Natural killer cell (primary cell): ENCODE measurements around the gene SCLT1. TPM values are rescaled to one million over a fixed set of nuclear protein-coding genes. Genes with fewer than 3 reads are reported as not detected.

Experiments used
- ATAC-seq, 3 donors: fragments of 150-1000 bp in 2 of 3; fragments of 200-7000 bp in 1 of 3; cut with Tn5 transposase; 1 replicate in 1 of 3; 2 replicates in 2 of 3; pipeline ENCODE4 v1.10.0; 2021; ENCODE audit warnings: mild to moderate bottlenecking in 2 of 3, moderate library complexity in 2 of 3
- DNase-seq, 2 donors: peaks; one replicate each; pipeline versions ENCODE4 v3.0.0 to v3.0.0-alpha.2; 2013 to 2021; ENCODE audit warnings: mixed read lengths in 1 of 2
- H3K27ac ChIP-seq: one replicate; pipeline ENCODE4 v1.5.1; 2013; ENCODE audit warnings: mild to moderate bottlenecking, low read length
- H3K27me3 ChIP-seq: one replicate; pipeline ENCODE4 v1.6.1; 2013; ENCODE audit warnings: low read length; ENCODE audit not compliant: control insufficient read depth, insufficient read depth
- H3K36me3 ChIP-seq: one replicate; pipeline ENCODE4 v1.6.1; 2013; ENCODE audit warnings: low read length; ENCODE audit not compliant: control insufficient read depth, insufficient read depth
- H3K4me1 ChIP-seq: one replicate; pipeline ENCODE4 v1.6.1; 2013; ENCODE audit warnings: low read length; ENCODE audit not compliant: control insufficient read depth, insufficient read depth
- H3K4me3 ChIP-seq: one replicate; pipeline ENCODE4 v1.5.1; 2013; ENCODE audit warnings: low read length
- H3K9me3 ChIP-seq: one replicate; pipeline ENCODE4 v1.6.1; 2013; ENCODE audit warnings: low read length; ENCODE audit not compliant: control insufficient read depth, insufficient read depth
- H3K27ac Mint-ChIP-seq, 2 donors: one replicate each; pipeline ENCODE4 v1.8.0; 2022; ENCODE audit warnings: mild to moderate bottlenecking in 2 of 2, mixed read lengths in 2 of 2, moderate library complexity in 1 of 2
- H3K27me3 Mint-ChIP-seq, 2 donors: one replicate each; pipeline ENCODE4 v1.8.0; 2022; ENCODE audit warnings: low read depth in 2 of 2, mixed read lengths in 2 of 2
- H3K36me3 Mint-ChIP-seq: one replicate; pipeline ENCODE4 v1.8.0; 2022; ENCODE audit warnings: mixed read lengths
- H3K4me1 Mint-ChIP-seq, 2 donors: one replicate each; pipeline ENCODE4 v1.8.0; 2022; ENCODE audit warnings: mixed read lengths in 2 of 2
- H3K4me3 Mint-ChIP-seq: one replicate; pipeline ENCODE4 v1.8.0; 2022; ENCODE audit warnings: mild to moderate bottlenecking, moderate library complexity, mixed read lengths
- H3K9me3 Mint-ChIP-seq, 2 donors: one replicate each; pipeline ENCODE4 v1.8.0; 2022; ENCODE audit warnings: mixed read lengths in 2 of 2
- WGBS: methylation state at CpG from one replicate; pipeline ENCODE4 v1.1.7; 2013; ENCODE audit warnings: missing lambda C conversion rate; ENCODE audit not compliant: insufficient coverage; 5-methylcytosine and 5-hydroxymethylcytosine counted together
- intact Hi-C: fragments of 100-400 bp; cut with micrococcal nuclease; formaldehyde crosslinking; loops from one replicate; pipeline ENCODE4 v1.14.2; 2022
- total RNA-seq, 4 donors: library from RNA; stranded (reverse); fragments of 120-200 nt in 1 of 4; gene quantifications; one replicate each; pipeline versions ENCODE4 v1.2.3 to v1.2.4, GENCODE V29; 2013 to 2022
- TF ChIP-seq, protein P1 (sequence below): fragments of 200-600 bp; IDR thresholded peaks from one replicate; pipeline ENCODE4 v1.8.0; 2022; ENCODE audit warnings: antibody characterized with exemption

SCLT1 gene
- total RNA-seq, 3 donors from 2014 or later (not counting 1 experiment from before 2014, with no cell fraction given), result 54.0 to 59.9 (median 55.4) TPM

DNA sequence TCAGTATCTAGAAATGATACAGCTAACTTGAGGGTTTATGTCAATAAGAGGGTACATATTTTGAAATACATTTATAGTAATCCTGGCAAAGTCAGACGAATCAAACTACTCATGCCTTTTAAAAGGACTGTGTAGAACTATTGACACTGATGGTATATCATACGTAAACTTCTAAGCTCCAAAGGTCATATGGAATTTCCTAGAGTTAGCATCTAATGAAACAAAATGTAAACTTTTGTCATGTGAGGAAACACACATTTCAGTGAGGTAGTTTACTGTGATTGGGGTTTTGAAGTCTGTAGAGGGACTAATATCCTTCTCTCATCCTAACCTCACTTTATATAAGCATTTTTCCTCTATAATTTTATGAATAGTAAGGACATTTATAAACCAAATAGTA is 138.4 kb downstream of the SCLT1 start:
- no peaks in the 10 kb centered on the region for H3K36me3 Mint-ChIP-seq
- no peaks in the 10 kb centered on the region for H3K27me3 Mint-ChIP-seq

DNA sequence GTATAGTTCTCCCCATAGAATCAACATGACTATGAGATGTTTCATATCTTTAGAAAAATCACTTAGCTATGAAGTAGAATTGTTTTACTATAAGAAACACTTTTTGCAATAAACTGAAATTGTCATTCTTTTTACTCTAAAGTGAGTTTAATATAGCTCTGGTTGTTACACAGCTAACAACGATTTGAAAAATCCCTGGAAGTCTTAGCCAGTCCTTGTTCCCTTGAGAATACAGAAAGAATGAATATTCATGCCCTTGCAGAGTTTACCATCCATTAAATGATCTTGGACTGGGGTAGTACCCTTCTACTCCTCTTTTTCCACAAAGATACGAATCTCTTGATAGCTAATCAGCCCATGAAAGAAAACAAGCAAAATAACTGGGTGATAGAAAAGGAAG is 142.0 kb downstream of the SCLT1 start:
- ATAC-seq, result no peak
- no peaks in the 10 kb centered on the region for H3K9me3 ChIP-seq
- H3K4me3 ChIP-seq, result no peak overlapping the region
- no peaks in the 10 kb centered on the region for H3K27me3 Mint-ChIP-seq
- H3K4me1 ChIP-seq, result no peaks in the 10 kb centered on the region
- no peak overlapping the region for H3K4me3 Mint-ChIP-seq
- H3K36me3 ChIP-seq, result peaks cover 6% of the 10 kb centered on the region
- H3K27ac Mint-ChIP-seq, result no peak overlapping the region
- no peak overlapping the region for H3K27ac ChIP-seq
- intact Hi-C loops, result no loop called here
- DNase-seq, result no peak
- WGBS, result 100% methylated on average over 1 of the region's 2 CpGs
- H3K36me3 Mint-ChIP-seq, result no peaks in the 10 kb centered on the region
- H3K4me1 Mint-ChIP-seq, result no peaks in the 10 kb centered on the region
- no peaks in the 10 kb centered on the region for H3K27me3 ChIP-seq
- no peaks in the 10 kb centered on the region for H3K9me3 Mint-ChIP-seq
- TF ChIP-seq, protein P1, sequence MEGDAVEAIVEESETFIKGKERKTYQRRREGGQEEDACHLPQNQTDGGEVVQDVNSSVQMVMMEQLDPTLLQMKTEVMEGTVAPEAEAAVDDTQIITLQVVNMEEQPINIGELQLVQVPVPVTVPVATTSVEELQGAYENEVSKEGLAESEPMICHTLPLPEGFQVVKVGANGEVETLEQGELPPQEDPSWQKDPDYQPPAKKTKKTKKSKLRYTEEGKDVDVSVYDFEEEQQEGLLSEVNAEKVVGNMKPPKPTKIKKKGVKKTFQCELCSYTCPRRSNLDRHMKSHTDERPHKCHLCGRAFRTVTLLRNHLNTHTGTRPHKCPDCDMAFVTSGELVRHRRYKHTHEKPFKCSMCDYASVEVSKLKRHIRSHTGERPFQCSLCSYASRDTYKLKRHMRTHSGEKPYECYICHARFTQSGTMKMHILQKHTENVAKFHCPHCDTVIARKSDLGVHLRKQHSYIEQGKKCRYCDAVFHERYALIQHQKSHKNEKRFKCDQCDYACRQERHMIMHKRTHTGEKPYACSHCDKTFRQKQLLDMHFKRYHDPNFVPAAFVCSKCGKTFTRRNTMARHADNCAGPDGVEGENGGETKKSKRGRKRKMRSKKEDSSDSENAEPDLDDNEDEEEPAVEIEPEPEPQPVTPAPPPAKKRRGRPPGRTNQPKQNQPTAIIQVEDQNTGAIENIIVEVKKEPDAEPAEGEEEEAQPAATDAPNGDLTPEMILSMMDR, result no peak

More for the DNA sequence above, 138.4 kb downstream of the SCLT1 start:
- H3K4me1 ChIP-seq, result no peaks in the 10 kb centered on the region
- H3K27ac ChIP-seq, result no peak overlapping the region
- no peak overlapping the region for H3K4me3 ChIP-seq
- ATAC-seq, result no peak
- TF ChIP-seq, protein P1, result no peak
- Mint-ChIP-seq H3K4me1 (peaks cover 9 to 12% of the 10 kb centered on the region in 2 donors), H3K27ac (no peak overlapping the region), H3K9me3 (no peaks in the 10 kb centered on the region), H3K4me3 (no peak overlapping the region)
- intact Hi-C loops, result no loop called here
- no peaks in the 10 kb centered on the region for H3K9me3 ChIP-seq
- 94% methylated on average over 2 of the region's 2 CpGs for WGBS
- H3K36me3 ChIP-seq, result peaks cover 6% of the 10 kb centered on the region
- no peaks in the 10 kb centered on the region for H3K27me3 ChIP-seq
- DNase-seq, result no peak

DNA sequence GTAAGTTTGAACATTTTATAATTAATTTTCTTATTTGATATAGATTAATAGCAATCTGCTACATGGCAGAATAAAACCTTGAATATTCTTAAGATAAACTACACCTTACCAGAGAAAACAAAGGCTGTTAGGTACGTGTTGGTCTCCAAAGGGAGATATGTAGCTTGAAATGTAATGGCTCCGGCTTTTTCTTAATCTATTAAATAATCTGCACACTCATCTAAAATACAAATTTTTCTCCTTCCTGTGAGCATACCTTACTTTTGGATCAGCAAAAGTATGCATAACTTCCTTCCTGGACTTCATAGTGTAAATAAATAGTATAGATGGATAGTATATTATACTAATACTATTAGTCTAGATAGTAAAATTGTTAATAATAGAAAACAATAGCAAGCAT is 142.5 kb downstream of the SCLT1 start:
- H3K9me3 Mint-ChIP-seq, result no peaks in the 10 kb centered on the region
- H3K27ac Mint-ChIP-seq, result no peak overlapping the region
- intact Hi-C loops, result no loop called here
- ATAC-seq (no peak), DNase-seq (no peak)
- H3K4me1 Mint-ChIP-seq, result no peaks in the 10 kb centered on the region
- Histone ChIP-seq H3K27me3 (no peaks in the 10 kb centered on the region), H3K9me3 (no peaks in the 10 kb centered on the region), H3K4me3 (no peak overlapping the region), H3K27ac (no peak overlapping the region), H3K36me3 (peaks cover 8% of the 10 kb centered on the region), H3K4me1 (no peaks in the 10 kb centered on the region)
- H3K36me3 Mint-ChIP-seq, result no peaks in the 10 kb centered on the region
- TF ChIP-seq, protein P1, result no peak
- WGBS, result no CpG with 5 or more reads among the region's 2 CpGs
- H3K27me3 Mint-ChIP-seq, result no peaks in the 10 kb centered on the region
- no peak overlapping the region for H3K4me3 Mint-ChIP-seq

DNA sequence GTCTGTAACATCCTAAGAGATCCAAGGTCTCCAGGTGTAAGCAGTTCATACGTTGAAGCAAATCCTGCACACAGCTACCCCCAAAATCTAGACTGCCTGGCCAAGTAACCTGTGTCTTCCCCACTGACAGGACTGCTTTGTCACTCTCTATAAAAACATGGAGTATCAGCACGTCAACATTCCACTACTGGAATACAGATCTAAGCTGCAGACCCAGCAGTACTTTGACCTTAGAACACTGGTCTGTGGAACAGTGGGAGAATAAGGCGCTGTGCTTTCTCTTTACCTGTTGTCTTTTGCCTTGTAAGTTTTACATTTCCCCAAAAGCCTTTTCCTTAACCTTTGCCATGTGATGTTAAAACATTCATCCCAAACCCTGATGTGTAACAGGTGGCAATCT is 146.4 kb downstream of the SCLT1 start:
- no peak overlapping the region for H3K27ac ChIP-seq
- no peaks in the 10 kb centered on the region for H3K27me3 ChIP-seq
- 96% methylated on average over 3 of the region's 3 CpGs for WGBS
- no peaks in the 10 kb centered on the region for H3K27me3 Mint-ChIP-seq
- H3K9me3 ChIP-seq, result no peaks in the 10 kb centered on the region
- peaks cover 18% of the 10 kb centered on the region for H3K36me3 ChIP-seq
- TF ChIP-seq, protein P1, result no peak
- H3K4me1 ChIP-seq, result no peaks in the 10 kb centered on the region
- ATAC-seq, result no peak
- peaks cover 0 to 5% of the 10 kb centered on the region in 2 donors for H3K4me1 Mint-ChIP-seq
- H3K36me3 Mint-ChIP-seq, result peaks cover 14% of the 10 kb centered on the region
- H3K4me3 ChIP-seq, result no peak overlapping the region
- no peak overlapping the region for H3K27ac Mint-ChIP-seq
- H3K4me3 Mint-ChIP-seq, result no peak overlapping the region
- no peak for DNase-seq
- peaks cover 0 to 4% of the 10 kb centered on the region in 2 donors for H3K9me3 Mint-ChIP-seq
- intact Hi-C loops, result no loop called here
